Parathyroid adenoma (tissue), 2 donors: Measurements from ENCODE around the gene EIF4G1.

ENCODE experiments used
- H2AFZ ChIP-seq: fragments of 300-600 bp; sonication (generic); one replicate; pipeline ENCODE4 v1.7.0; 2017; ENCODE audit warnings: antibody characterized with exemption, mild to moderate bottlenecking
- H3K27ac ChIP-seq: fragments of 300-600 bp; sonication (generic); one replicate; pipeline ENCODE4 v1.7.0; 2017
- H3K27me3 ChIP-seq: fragments of 300-600 bp; sonication (generic); one replicate; pipeline ENCODE4 v1.7.0; 2017; ENCODE audit warnings: low read length; ENCODE audit not compliant: control insufficient read depth, insufficient read depth
- H3K36me3 ChIP-seq: fragments of 300-600 bp; sonication (generic); one replicate; pipeline ENCODE4 v1.7.0; 2017; ENCODE audit warnings: low read length; ENCODE audit not compliant: control insufficient read depth, insufficient read depth
- H3K4me1 ChIP-seq: fragments of 300-600 bp; sonication (generic); one replicate; pipeline ENCODE4 v1.7.0; 2017; ENCODE audit warnings: control low read depth
- H3K4me2 ChIP-seq: fragments of 300-600 bp; sonication (generic); one replicate; pipeline ENCODE4 v1.7.0; 2017; ENCODE audit warnings: low read length
- H3K4me3 ChIP-seq: fragments of 300-600 bp; sonication (generic); one replicate; pipeline ENCODE4 v1.7.0; 2017; ENCODE audit warnings: low read depth, low read length
- H3K79me2 ChIP-seq: fragments of 300-600 bp; sonication (generic); one replicate; pipeline ENCODE4 v1.7.0; 2017; ENCODE audit warnings: control low read depth
- H3K9ac ChIP-seq: fragments of 300-600 bp; sonication (generic); one replicate; pipeline ENCODE4 v1.7.0; 2017; ENCODE audit warnings: mild to moderate bottlenecking
- H3K9me3 ChIP-seq: fragments of 300-600 bp; sonication (generic); one replicate; pipeline ENCODE4 v1.7.0; 2017; ENCODE audit warnings: low read length; ENCODE audit not compliant: control insufficient read depth
- CTCF ChIP-seq: fragments of 300-600 bp; sonication (generic); IDR thresholded peaks from one replicate; pipeline ENCODE4 v1.7.0; 2017; ENCODE audit warnings: antibody characterized with exemption, mild to moderate bottlenecking
- donor health status: primary hyperparathyroidism.

EIF4G1 gene

GRCh38 chr3:184322731-184323487 lies 8.5 kb downstream of the EIF4G1 start:
- Histone ChIP-seq H3K4me2 (peak overlapping the region; percentile 60), H3K4me3 (peak overlapping the region; percentile 25), H2AFZ (no peak overlapping the region), H3K9ac (no peak overlapping the region), H3K79me2 (peaks cover 19% of the 10 kb centered on the region), H3K27ac (peak overlapping the region; percentile 94), H3K36me3 (no peaks in the 10 kb centered on the region), H3K4me1 (peaks cover 45% of the 10 kb centered on the region), H3K27me3 (no peaks in the 10 kb centered on the region), H3K9me3 (no peaks in the 10 kb centered on the region)
- TF ChIP-seq CTCF, result peak; percentile 23

GRCh38 chr3:184323696-184324095 lies 9.3 kb downstream of the EIF4G1 start:
- Histone ChIP-seq H3K79me2 (peaks cover 20% of the 10 kb centered on the region), H2AFZ (no peak overlapping the region), H3K9me3 (no peaks in the 10 kb centered on the region), H3K27me3 (no peaks in the 10 kb centered on the region), H3K36me3 (no peaks in the 10 kb centered on the region), H3K27ac (peak overlapping the region; percentile 94), H3K9ac (no peak overlapping the region), H3K4me1 (peaks cover 43% of the 10 kb centered on the region), H3K4me3 (peak overlapping the region; percentile 25), H3K4me2 (peak overlapping the region; percentile 60)
- no peak for TF ChIP-seq CTCF

GRCh38 chr3:184325269-184325668 lies 10.9 kb downstream of the EIF4G1 start:
- no peak overlapping the region for H3K4me2 ChIP-seq
- H3K36me3 ChIP-seq, result no peaks in the 10 kb centered on the region
- no peak overlapping the region for H3K27ac ChIP-seq
- H3K4me1 ChIP-seq, result peaks cover 31% of the 10 kb centered on the region
- no peaks in the 10 kb centered on the region for H3K27me3 ChIP-seq
- H3K4me3 ChIP-seq, result no peak overlapping the region
- no peak overlapping the region for H2AFZ ChIP-seq
- no peak for TF ChIP-seq CTCF
- peaks cover 18% of the 10 kb centered on the region for H3K79me2 ChIP-seq
- no peaks in the 10 kb centered on the region for H3K9me3 ChIP-seq
- no peak overlapping the region for H3K9ac ChIP-seq

GRCh38 chr3:184325715-184326369 lies 11.4 kb downstream of the EIF4G1 start:
- Histone ChIP-seq H3K27me3 (no peaks in the 10 kb centered on the region), H3K4me2 (no peak overlapping the region), H3K79me2 (peaks cover 13% of the 10 kb centered on the region), H3K4me3 (no peak overlapping the region), H3K36me3 (no peaks in the 10 kb centered on the region), H3K9ac (no peak overlapping the region), H3K4me1 (peaks cover 25% of the 10 kb centered on the region), H3K27ac (no peak overlapping the region), H3K9me3 (no peaks in the 10 kb centered on the region), H2AFZ (no peak overlapping the region)
- TF ChIP-seq CTCF, result no peak
